ENCODE data around the gene SPHK2. TPM values are rescaled to one million over a fixed set of nuclear protein-coding genes. Genes with fewer than 3 reads are reported as not detected.
A peak's percentile ranks its signal among the peaks of the same experiment; 100 is the strongest.

SPHK2 gene
- total and polyA plus RNA-seq, 2 of the 8 experiments (the other 6 are each of a cell fraction or from before 2014, with no cell fraction given) = 43.9 to 60.9 TPM

DNA sequence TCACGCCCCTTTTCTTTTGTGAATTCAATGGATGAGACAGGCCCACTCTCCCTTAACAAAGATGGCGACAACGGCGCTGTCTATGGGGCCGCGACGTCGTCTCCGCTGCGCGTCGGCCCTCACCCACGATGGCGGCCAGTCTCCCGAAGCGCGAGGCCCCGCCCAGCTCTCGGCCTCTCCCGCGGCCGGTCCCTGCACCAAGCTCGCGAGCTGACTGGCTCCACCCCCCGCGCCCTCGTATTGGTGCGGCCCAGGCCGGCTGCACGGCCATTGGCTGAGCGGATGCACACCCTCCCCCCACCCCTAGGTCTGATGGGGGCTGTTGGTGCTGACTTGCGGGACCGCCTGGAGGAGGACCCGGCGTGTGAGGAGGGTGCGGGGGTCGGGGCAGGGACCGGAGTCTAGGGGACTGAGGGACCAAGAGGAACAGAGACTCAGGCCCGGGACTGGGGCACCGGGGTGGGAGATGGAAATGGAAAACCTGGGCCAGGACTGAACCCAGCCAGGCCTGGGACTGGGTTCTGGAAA, 4.8 kb downstream of the SPHK2 start (continued):
- TF ChIP-seq HDAC2 (IDR thresholded peaks at IDR 0.05; ENCODE audit: borderline replicate concordance in 1 of 2, low read depth in 2 of 2, low read length in 2 of 2) (no peak), SP1 (IDR thresholded peaks at IDR 0.05; ENCODE audit: low read depth, low read length) (peak; percentile 40; the same call in 1 of the 2 replicates), CBX5 (IDR thresholded peaks at IDR 0.05; ENCODE audit: low read depth, low read length) (no peak), CTBP2 (IDR thresholded peaks at IDR 0.05; ENCODE audit: borderline replicate concordance, insufficient read depth, insufficient read length, low read length) (no peak), CHD2 (IDR thresholded peaks at IDR 0.05; ENCODE audit: low read length) (peak; percentile 74), SP4 (IDR thresholded peaks at IDR 0.05; ENCODE audit: low read length) (0 out of 2 replicates have a peak, but pooled peaks have one; percentile 76), RAD21 (IDR thresholded peaks at IDR 0.05 in 1 of 2, conservative IDR thresholded peaks at IDR 0.05 in 1 of 2; ENCODE audit: low read depth in 2 of 2, low read length in 2 of 2) (no peak), CEBPB (IDR thresholded peaks at IDR 0.05; ENCODE audit: low read depth, low read length) (no peak), NANOG (IDR thresholded peaks at IDR 0.05; ENCODE audit: insufficient read depth, low read depth, low read length, poor library complexity, severe bottlenecking) (no peak), BACH1 (IDR thresholded peaks at IDR 0.05; ENCODE audit: low read length) (no peak; the same call in 1 of the 2 replicates), ASH2L (IDR thresholded peaks at IDR 0.05; ENCODE audit: low read length) (peak; percentile 37), SIN3A (conservative IDR thresholded peaks at IDR 0.05 in 1 of 2, IDR thresholded peaks at IDR 0.05 in 1 of 2; ENCODE audit: low read depth in 1 of 2, low read length in 2 of 2) (peak in 1 of 2 experiments; percentile 16; a peak in 1 of 4 replicates), SP2 (IDR thresholded peaks at IDR 0.05; ENCODE audit: low read length) (peak; percentile 6; the same call in 1 of the 2 replicates), YY1 (IDR thresholded peaks at IDR 0.05; ENCODE audit: low read depth, low read length) (peak; percentile 100), KDM1A (IDR thresholded peaks at IDR 0.05; ENCODE audit: borderline replicate concordance, low read length) (no peak), TEAD4 (IDR thresholded peaks at IDR 0.05; ENCODE audit: low read depth, low read length) (no peak), POLR2AphosphoS5 (IDR thresholded peaks at IDR 0.05; ENCODE audit: low read depth, low read length) (no peak; the same call in 1 of the 2 replicates), RFX5 (IDR thresholded peaks at IDR 0.05; ENCODE audit: borderline replicate concordance, low read depth, low read length) (no peak), FOSL1 (IDR thresholded peaks at IDR 0.05; ENCODE audit: insufficient read depth, low read depth, low read length) (no peak), BRCA1 (IDR thresholded peaks at IDR 0.05; ENCODE audit: low read depth, low read length) (peak; percentile 44; the same call in 1 of the 2 replicates), CHD1 (IDR thresholded peaks at IDR 0.05; ENCODE audit: low read depth, low read length) (no peak), SIRT6 (IDR thresholded peaks at IDR 0.05; ENCODE audit: low read length) (no peak), EP300 (IDR thresholded peaks at IDR 0.05; ENCODE audit: borderline replicate concordance in 1 of 2, low read depth in 2 of 2, low read length in 2 of 2) (peak in 1 of 2 experiments; percentile 74; a peak in 1 of 3 replicates), TAF7 (optimal IDR thresholded peaks at IDR 0.05; ENCODE audit: borderline replicate concordance, low read depth, low read length) (peak; percentile 65)
- TF ChIP-seq, protein P1, sequence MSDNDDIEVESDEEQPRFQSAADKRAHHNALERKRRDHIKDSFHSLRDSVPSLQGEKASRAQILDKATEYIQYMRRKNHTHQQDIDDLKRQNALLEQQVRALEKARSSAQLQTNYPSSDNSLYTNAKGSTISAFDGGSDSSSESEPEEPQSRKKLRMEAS (IDR thresholded peaks at IDR 0.05) = peak; percentile 51

Data from H1 (cell line).